H9 (cell line): ENCODE data around the gene WDFY3. TPM values are rescaled to one million over a fixed set of nuclear protein-coding genes. Genes with fewer than 3 reads are reported as not detected.
A peak's percentile ranks its signal among the peaks of the same experiment; 100 is the strongest.

ENCODE experiments used
- DNase-seq: peaks from one replicate; pipeline ENCODE4 v3.0.0-alpha.2; 2017
- H2AFZ ChIP-seq: one replicate; pipeline ENCODE4 v1.6.1; 2013; ENCODE audit warnings: mild to moderate bottlenecking, low read length, control low read depth, moderate library complexity
- H2AK5ac ChIP-seq: 2 replicates; pipeline ENCODE4 v1.6.1; 2013; ENCODE audit warnings: low read length, control low read depth, mixed read lengths; ENCODE audit not compliant: insufficient read length
- H2BK120ac ChIP-seq: one replicate; pipeline ENCODE4 v1.6.1; 2013; ENCODE audit warnings: low read depth, mild to moderate bottlenecking, low read length, control low read depth, inconsistent platforms; ENCODE audit not compliant: poor library complexity, severe bottlenecking
- H2BK12ac ChIP-seq: 2 replicates; pipeline ENCODE4 v1.6.1; 2013; ENCODE audit warnings: low read length, control low read depth, mixed read lengths, low read depth; ENCODE audit not compliant: insufficient read length
- H2BK15ac ChIP-seq: 2 replicates; pipeline ENCODE4 v1.6.1; 2013; ENCODE audit warnings: low read depth, low read length, control low read depth
- H2BK20ac ChIP-seq: one replicate; pipeline ENCODE4 v1.6.1; 2013; ENCODE audit warnings: low read depth, mild to moderate bottlenecking, low read length, control low read depth, inconsistent platforms; ENCODE audit not compliant: poor library complexity, severe bottlenecking
- H2BK5ac ChIP-seq: 2 replicates; pipeline ENCODE4 v1.6.1; 2013; ENCODE audit warnings: low read length, control low read depth, mixed read lengths; ENCODE audit not compliant: insufficient read length
- H3K14ac ChIP-seq: 2 replicates; pipeline ENCODE4 v1.6.1; 2013; ENCODE audit warnings: low read length, control low read depth; ENCODE audit not compliant: insufficient read depth
- H3K18ac ChIP-seq: 2 replicates; pipeline ENCODE4 v1.6.1; 2013; ENCODE audit warnings: low read depth, mild to moderate bottlenecking, mixed read lengths, low read length, control low read depth; ENCODE audit not compliant: insufficient read length
- H3K23ac ChIP-seq: 2 replicates; pipeline ENCODE4 v1.6.1; 2013; ENCODE audit warnings: low read length, control low read depth, mixed read lengths, low read depth; ENCODE audit not compliant: insufficient read length
- H3K23me2 ChIP-seq: 2 replicates; pipeline ENCODE4 v1.6.1; 2013; ENCODE audit warnings: low read depth, mild to moderate bottlenecking, mixed read lengths, low read length, control low read depth; ENCODE audit not compliant: insufficient read length, poor library complexity, severe bottlenecking
- H3K27ac ChIP-seq: 2 replicates; pipeline ENCODE4 v1.5.1; 2013; ENCODE audit warnings: low read length, control low read depth, mixed read lengths, low read depth; ENCODE audit not compliant: insufficient read length
- H3K27me3 ChIP-seq: 2 replicates; pipeline ENCODE4 v1.6.1; 2013; ENCODE audit warnings: low read length, control low read depth, inconsistent platforms; ENCODE audit not compliant: insufficient read depth
- H3K4ac ChIP-seq: 2 replicates; pipeline ENCODE4 v1.6.1; 2013; ENCODE audit warnings: low read depth, mild to moderate bottlenecking, control low read depth, inconsistent platforms, low read length, moderate library complexity
- H3K4me1 ChIP-seq: 2 replicates; pipeline ENCODE4 v1.6.1; 2013; ENCODE audit warnings: low read length, control low read depth, inconsistent platforms; ENCODE audit not compliant: insufficient read depth
- H3K4me2 ChIP-seq: 2 replicates; pipeline ENCODE4 v1.6.1; 2013; ENCODE audit warnings: low read length, control low read depth, mixed read lengths; ENCODE audit not compliant: insufficient read length, insufficient read depth
- H3K56ac ChIP-seq: 2 replicates; pipeline ENCODE4 v1.6.1; 2013; ENCODE audit warnings: low read depth, mild to moderate bottlenecking, mixed read lengths, low read length, control low read depth; ENCODE audit not compliant: insufficient read length
- H3K79me1 ChIP-seq: 2 replicates; pipeline ENCODE4 v1.6.1; 2013; ENCODE audit warnings: low read depth, mild to moderate bottlenecking, moderate library complexity, low read length, control low read depth, inconsistent platforms; ENCODE audit not compliant: insufficient read depth, poor library complexity, severe bottlenecking
- H3K79me2 ChIP-seq: 2 replicates; pipeline ENCODE4 v1.6.1; 2013; ENCODE audit warnings: low read length, control low read depth, inconsistent platforms; ENCODE audit not compliant: insufficient read depth
- H3K9ac ChIP-seq: 2 replicates; pipeline ENCODE4 v1.6.1; 2013; ENCODE audit warnings: low read length, control low read depth, mixed read lengths; ENCODE audit not compliant: insufficient read length; ENCODE audit errors: extremely low read depth
- H3K9me3 ChIP-seq: one replicate; pipeline ENCODE4 v1.6.1; 2013; ENCODE audit warnings: low read depth, low read length, inconsistent platforms; ENCODE audit not compliant: control insufficient read depth
- H3T11ph ChIP-seq: one replicate; pipeline ENCODE4 v1.6.1; 2013; ENCODE audit warnings: mild to moderate bottlenecking, low read length, control low read depth, inconsistent platforms
- H4K20me1 ChIP-seq: one replicate; pipeline ENCODE4 v1.6.1; 2013; ENCODE audit not compliant: control insufficient read depth, insufficient read length, insufficient read depth
- H4K5ac ChIP-seq: 2 replicates; pipeline ENCODE4 v1.6.1; 2013; ENCODE audit warnings: low read depth, mild to moderate bottlenecking, mixed read lengths, low read length, control low read depth; ENCODE audit not compliant: insufficient read length
- H4K8ac ChIP-seq: replicated peaks from 2 replicates; pipeline ENCODE4 v1.6.1; 2013; ENCODE audit warnings: low read length, control low read depth, mixed read lengths, low read depth; ENCODE audit not compliant: insufficient read length
- H4K91ac ChIP-seq: 2 replicates; pipeline ENCODE4 v1.6.1; 2013; ENCODE audit warnings: low read depth, mild to moderate bottlenecking, moderate library complexity, mixed read lengths, low read length, control low read depth; ENCODE audit not compliant: insufficient read length
- H3K27ac Mint-ChIP-seq, 3 experiments: 2 replicates in 2 of 3; 3 replicates in 1 of 3; pipeline ENCODE4 v1.8.0; 2020 to 2021; ENCODE audit warnings: mixed read lengths in 3 of 3, mild to moderate bottlenecking in 1 of 3, moderate library complexity in 1 of 3
- H3K27me3 Mint-ChIP-seq: 2 replicates; pipeline ENCODE4 v1.8.0; 2021; ENCODE audit warnings: low read depth, mild to moderate bottlenecking, moderate library complexity, mixed read lengths
- H3K36me3 Mint-ChIP-seq, 3 experiments: 2 replicates in 2 of 3; 3 replicates in 1 of 3; pipeline ENCODE4 v1.8.0; 2020 to 2021; ENCODE audit warnings: low read depth in 3 of 3, mixed read lengths in 3 of 3; ENCODE audit not compliant: insufficient read depth in 1 of 3
- H3K4me1 Mint-ChIP-seq, 2 experiments: 2 replicates each; pipeline ENCODE4 v1.8.0; 2020; ENCODE audit warnings: mixed read lengths in 2 of 2
- H3K4me3 Mint-ChIP-seq, 2 experiments: 2 replicates in 1 of 2; 3 replicates in 1 of 2; pipeline ENCODE4 v1.8.0; 2020 to 2021; ENCODE audit warnings: mild to moderate bottlenecking in 2 of 2, mixed read lengths in 2 of 2, moderate library complexity in 1 of 2
- H3K9me3 Mint-ChIP-seq, 2 experiments: 2 replicates in 1 of 2; 3 replicates in 1 of 2; pipeline ENCODE4 v1.8.0; 2020; ENCODE audit warnings: mild to moderate bottlenecking in 2 of 2, mixed read lengths in 2 of 2, moderate library complexity in 1 of 2
- CTCF ChIP-seq: fragments of 200-600 bp; sonication (generic); conservative IDR thresholded peaks from 3 replicates; pipeline ENCODE4 v1.8.0; 2021; ENCODE audit warnings: antibody characterized with exemption, mild to moderate bottlenecking
- WGBS: extraction: QIAGEN DNeasy Blood & Tissue Kit; methylation state at CpG from one replicate; pipeline ENCODE4 v1.1.7; 2013; ENCODE audit warnings: missing lambda C conversion rate, low lambda C conversion rate, mixed read lengths; ENCODE audit not compliant: insufficient read length; ENCODE audit errors: extremely low coverage; 5-methylcytosine and 5-hydroxymethylcytosine counted together
- total RNA-seq: library from RNA; stranded (reverse); gene quantifications from 2 replicates; pipeline ENCODE4 v1.2.1, GENCODE V29; 2021

Gene WDFY3
- total RNA-seq, 1 experiment from 2014 or later, result 54.6 TPM

- H3K36me3 Mint-ChIP-seq, result peaks cover 3 to 26% (median 23%) of the 10 kb centered on the region in 3 experiments; a peak in 6 of 7 replicates
- DNase-seq, result no peak
Measured at GRCh38 chr4:84803720-84804119, 162.8 kb downstream of the WDFY3 start.

More at GRCh38 chr4:84803720-84804119, 162.8 kb downstream of the WDFY3 start:
- Mint-ChIP-seq H3K4me1 (no peaks in the 10 kb centered on the region), H3K4me3 (no peak overlapping the region), H3K27ac (peak overlapping the region in 1 of 3 experiments; percentile 56; a peak in 2 of 7 replicates), H3K27me3 (no peaks in the 10 kb centered on the region), H3K9me3 (no peaks in the 10 kb centered on the region)
- Histone ChIP-seq H3K4me1 (no peaks in the 10 kb centered on the region), H3K79me1 (no peaks in the 10 kb centered on the region), H3K79me2 (no peaks in the 10 kb centered on the region), H3K27ac (no peak overlapping the region), H3K27me3 (no peaks in the 10 kb centered on the region), H3K23me2 (no peaks in the 10 kb centered on the region), H4K5ac (no peak overlapping the region), H2AK5ac (no peak overlapping the region), H3K4me2 (no peak overlapping the region), H2BK20ac (no peak overlapping the region), H2BK120ac (no peak overlapping the region), H3K18ac (no peak overlapping the region), H4K20me1 (no peaks in the 10 kb centered on the region), H2BK15ac (no peak overlapping the region), H2BK5ac (no peak overlapping the region), H2AFZ (no peak overlapping the region), H4K91ac (no peak overlapping the region), H4K8ac (no peak overlapping the region), H3K9me3 (no peaks in the 10 kb centered on the region), H3T11ph (no peak overlapping the region), H3K23ac (no peak overlapping the region), H3K56ac (no peak overlapping the region), H3K4ac (no peak overlapping the region), H2BK12ac (no peak overlapping the region), H3K9ac (no peak overlapping the region), H3K14ac (no peak overlapping the region)
- no peak for TF ChIP-seq CTCF
- no CpG with 5 or more reads among the region's 1 CpG for WGBS
